B cell (primary cell): Measurements from ENCODE around the gene FYN. TPM values are rescaled to one million over a fixed set of nuclear protein-coding genes. Genes with fewer than 3 reads are reported as not detected.

Experiments
- ATAC-seq: fragments of 200-7000 bp; cut with Tn5 transposase; one replicate; pipeline ENCODE4 v1.10.0; 2021; ENCODE audit warnings: low read depth, mild to moderate bottlenecking, moderate number of reproducible peaks, moderate library complexity
- CTCF ChIA-PET: fragments of 350-600 bp; sonication (Branson Sonifier 250); formaldehyde crosslinking; loops from one replicate; lab custom pipeline; 2021; ENCODE audit warnings: antibody characterized with exemption, inconsistent platforms; lab: Charles Lee
- POLR2A ChIA-PET: fragments of 350-600 bp; sonication (Branson Sonifier 250); formaldehyde crosslinking; loops from one replicate; lab custom pipeline; 2021; ENCODE audit warnings: antibody characterized with exemption; lab: Charles Lee
- DNase-seq: peaks from one replicate; pipeline ENCODE4 v3.0.0; 2013
- H2AFZ ChIP-seq: 2 replicates; pipeline ENCODE4 v1.6.1; 2012; ENCODE audit warnings: mild to moderate bottlenecking, low read depth, low read length; ENCODE audit not compliant: insufficient read depth, poor library complexity, severe bottlenecking
- H3K27ac ChIP-seq, 2 donors: 1 replicate in 1 of 2; 2 replicates in 1 of 2; pipeline ENCODE4 v1.5.1; 2012 to 2013; ENCODE audit warnings: low read length in 2 of 2, mild to moderate bottlenecking in 2 of 2, moderate library complexity in 1 of 2
- H3K27me3 ChIP-seq, 4 experiments: fragments of 200-600 bp in 1 of 4; sonication (generic) in 1 of 4; replicated peaks in 1 of 4; 1 replicate in 2 of 4; 2 replicates in 2 of 4; pipeline versions ENCODE4 v1.6.1 to v1.7.0; 2013 to 2016; ENCODE audit warnings: low read length in 3 of 4, mild to moderate bottlenecking in 2 of 4, mixed read lengths in 1 of 4, moderate library complexity in 1 of 4; ENCODE audit not compliant: insufficient read depth in 4 of 4, control insufficient read depth in 3 of 4; ENCODE audit errors: control extremely low read depth in 1 of 4
- H3K36me3 ChIP-seq, 2 experiments: replicated peaks in 1 of 2; 1 replicate in 1 of 2; 2 replicates in 1 of 2; pipeline versions ENCODE4 v1.6.1 to v1.7.1; 2013; ENCODE audit warnings: low read length in 1 of 2; ENCODE audit not compliant: insufficient read depth in 2 of 2, control insufficient read depth in 1 of 2; ENCODE audit errors: control extremely low read depth in 1 of 2, extremely low read depth in 1 of 2
- H3K4me1 ChIP-seq, 2 donors: fragments of 200-600 bp in 1 of 2; sonication (generic) in 1 of 2; 1 replicate in 1 of 2; 2 replicates in 1 of 2; pipeline versions ENCODE4 v1.5.1 to v1.6.1; 2013 to 2017; ENCODE audit warnings: low read length in 2 of 2; ENCODE audit not compliant: control insufficient read depth in 2 of 2, insufficient read depth in 2 of 2
- H3K4me2 ChIP-seq: replicated peaks from 2 replicates; pipeline ENCODE3; 2012; ENCODE audit warnings: mild to moderate bottlenecking, low read depth, low read length; ENCODE audit not compliant: poor library complexity, severe bottlenecking
- H3K4me3 ChIP-seq, 5 experiments: fragments of 200-600 bp in 1 of 5; sonication (generic) in 1 of 5; 1 replicate in 3 of 5; 2 replicates in 2 of 5; pipeline versions ENCODE4 v1.5.1 to v1.7.0; 2011 to 2016; ENCODE audit warnings: low read length in 4 of 5, mild to moderate bottlenecking in 4 of 5, low read depth in 2 of 5, control low read depth in 1 of 5, moderate library complexity in 1 of 5; ENCODE audit not compliant: insufficient read depth in 1 of 5; ENCODE audit errors: control extremely low read depth in 1 of 5, extremely low read depth in 1 of 5
- H3K79me2 ChIP-seq: fragments of 200-600 bp; sonication (generic); one replicate; pipeline ENCODE4 v1.6.0; 2016; ENCODE audit warnings: low read length; ENCODE audit not compliant: control insufficient read depth, insufficient read depth
- H3K9ac ChIP-seq: fragments of 200-600 bp; sonication (generic); 2 replicates; pipeline ENCODE4 v1.6.1; 2017; ENCODE audit warnings: mild to moderate bottlenecking, low read length, moderate library complexity
- H3K9me3 ChIP-seq, 3 donors: one replicate each; pipeline versions ENCODE4 v1.6.1 to v1.7.1; 2013; ENCODE audit warnings: low read length in 2 of 3; ENCODE audit not compliant: control insufficient read depth in 2 of 3, insufficient read depth in 1 of 3; ENCODE audit errors: control extremely low read depth in 1 of 3
- H4K20me1 ChIP-seq: 2 replicates; pipeline ENCODE4 v1.6.0; 2012; ENCODE audit warnings: mild to moderate bottlenecking, low read length; ENCODE audit not compliant: insufficient read depth, control insufficient read depth, poor library complexity, severe bottlenecking
- H3K27ac Mint-ChIP-seq: one replicate; pipeline ENCODE4 v1.8.0; 2021; ENCODE audit warnings: mixed read lengths
- H3K27me3 Mint-ChIP-seq: one replicate; pipeline ENCODE4 v1.8.0; 2021; ENCODE audit warnings: mixed read lengths
- H3K4me1 Mint-ChIP-seq: one replicate; pipeline ENCODE4 v1.8.0; 2021; ENCODE audit warnings: mixed read lengths
- H3K4me3 Mint-ChIP-seq: one replicate; pipeline ENCODE4 v1.8.0; 2021; ENCODE audit warnings: mixed read lengths
- H3K9me3 Mint-ChIP-seq: one replicate; pipeline ENCODE4 v1.8.0; 2022; ENCODE audit warnings: mixed read lengths; ENCODE audit not compliant: insufficient read depth
- CTCF ChIP-seq: fragments of 200-600 bp; IDR thresholded peaks from one replicate; pipeline ENCODE4 v1.8.0; 2022; ENCODE audit warnings: antibody characterized with exemption, mild to moderate bottlenecking
- EZH2 ChIP-seq: IDR thresholded peaks from 2 replicates; pipeline ENCODE4 v1.6.1; 2012; ENCODE audit warnings: borderline replicate concordance, low read depth, mild to moderate bottlenecking, moderate library complexity, low read length; ENCODE audit not compliant: insufficient read depth, poor library complexity, severe bottlenecking
- WGBS: methylation state at CpG from one replicate; pipeline ENCODE4 v1.1.5; 2013; ENCODE audit warnings: missing lambda C conversion rate; ENCODE audit not compliant: insufficient coverage; 5-methylcytosine and 5-hydroxymethylcytosine counted together
- intact Hi-C: fragments of 100-400 bp; cut with micrococcal nuclease; formaldehyde crosslinking; loops from one replicate; pipeline ENCODE4 v1.10.0; 2022
- polyA plus RNA-seq: library from polyadenylated mRNA; depleted of rRNA; stranded (reverse); fragments of >200 nt; gene quantifications from 2 replicates; pipeline ENCODE4 v1.2.3, GENCODE V29; 2012
- total RNA-seq, 2 donors: library from RNA; stranded (reverse); fragments of 120-200 nt in 1 of 2; gene quantifications; 1 replicate in 1 of 2; 2 replicates in 1 of 2; pipeline versions ENCODE4 v1.2.3 to v1.2.4, GENCODE V29; 2013 to 2022

FYN gene
- total and polyA plus RNA-seq, 2 donors (not counting 1 experiment from before 2014, with no cell fraction given), result 54.1 to 94.0 TPM

DNA sequence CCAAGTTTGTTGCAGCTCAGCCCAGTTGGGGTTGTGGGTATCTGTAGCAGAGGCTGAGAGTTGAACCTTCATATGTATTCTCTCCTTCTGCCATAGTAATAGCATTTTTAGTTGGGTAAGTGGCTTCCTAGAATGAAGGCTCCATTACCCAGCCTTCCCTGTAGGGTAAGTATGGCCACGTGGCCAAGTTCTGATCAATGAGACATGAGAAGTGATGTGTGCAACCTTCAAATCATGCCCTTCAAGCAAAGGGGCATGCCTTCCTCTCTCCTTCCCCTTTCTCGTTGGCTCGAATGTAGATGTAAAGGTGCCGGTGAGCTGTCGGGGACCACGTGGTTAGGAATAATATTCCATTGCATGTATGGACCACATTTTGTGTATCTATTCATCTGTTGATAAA is 254.8 kb downstream of the FYN start:
- TF ChIP-seq EZH2, result no peak
- TF ChIP-seq CTCF, result no peak
- CTCF ChIA-PET, result no interaction called here
- H3K4me2 ChIP-seq, result no peak overlapping the region
- no CpG with 5 or more reads among the region's 6 CpGs for WGBS
- H3K36me3 ChIP-seq, result no peaks in the 10 kb centered on the region
- peaks cover 0 to 7% (median 0%) of the 10 kb centered on the region in 4 experiments for H3K27me3 ChIP-seq
- H2AFZ ChIP-seq, result no peak overlapping the region
- Mint-ChIP-seq H3K9me3 (no peaks in the 10 kb centered on the region), H3K27me3 (peaks cover 21% of the 10 kb centered on the region), H3K4me1 (no peaks in the 10 kb centered on the region), H3K27ac (no peak overlapping the region), H3K4me3 (no peak overlapping the region)
- ATAC-seq, result no peak
- no peak overlapping the region for H3K27ac ChIP-seq
- H3K4me3 ChIP-seq, result no peak overlapping the region
- no peaks in the 10 kb centered on the region for H3K79me2 ChIP-seq
- no peak overlapping the region for H3K9ac ChIP-seq
- intact Hi-C loops, result no loop called here
- no peaks in the 10 kb centered on the region for H3K4me1 ChIP-seq
- POLR2A ChIA-PET, result no interaction called here
- no peaks in the 10 kb centered on the region for H4K20me1 ChIP-seq
- no peak for DNase-seq
- H3K9me3 ChIP-seq, result peaks cover 0 to 3% (median 0%) of the 10 kb centered on the region in 3 donors

DNA sequence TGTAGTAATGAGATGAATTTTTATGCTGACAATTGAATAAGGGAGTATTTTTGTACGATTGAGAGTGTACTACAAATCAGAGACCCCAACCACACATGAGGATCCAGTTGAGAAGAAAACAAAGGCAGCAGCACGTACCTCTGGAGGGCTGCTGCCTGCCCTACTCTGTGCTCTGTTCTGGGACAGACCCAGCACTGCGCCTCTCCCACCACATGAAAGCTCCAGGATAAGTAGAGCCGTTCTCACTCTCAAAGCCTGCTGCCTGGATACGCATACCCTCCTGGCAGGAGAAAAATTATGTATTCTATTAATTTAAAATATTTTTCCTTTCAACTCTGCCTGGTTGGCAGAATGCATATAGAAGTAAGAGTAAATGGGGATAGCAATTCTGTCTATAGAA is 256.1 kb downstream of the FYN start:
- POLR2A ChIA-PET, result no interaction called here
- Histone ChIP-seq H3K9ac (no peak overlapping the region), H3K27ac (no peak overlapping the region), H3K27me3 (peaks cover 0 to 13% (median 0%) of the 10 kb centered on the region in 4 experiments), H3K9me3 (peaks cover 0 to 10% (median 0%) of the 10 kb centered on the region in 3 donors), H4K20me1 (no peaks in the 10 kb centered on the region), H3K79me2 (no peaks in the 10 kb centered on the region), H3K4me1 (no peaks in the 10 kb centered on the region), H2AFZ (no peak overlapping the region), H3K4me2 (no peak overlapping the region), H3K36me3 (no peaks in the 10 kb centered on the region), H3K4me3 (no peak overlapping the region)
- H3K4me3 Mint-ChIP-seq, result no peak overlapping the region
- no peak for DNase-seq
- H3K9me3 Mint-ChIP-seq, result no peaks in the 10 kb centered on the region
- H3K4me1 Mint-ChIP-seq, result no peaks in the 10 kb centered on the region
- peaks cover 21% of the 10 kb centered on the region for H3K27me3 Mint-ChIP-seq
- 67% methylated on average over 1 of the region's 5 CpGs for WGBS
- TF ChIP-seq EZH2 (no peak), CTCF (no peak)
- CTCF ChIA-PET, result no interaction called here
- ATAC-seq, result no peak
- H3K27ac Mint-ChIP-seq, result no peak overlapping the region
- intact Hi-C loops, result no loop called here
